ENCODE data around the gene TMED4. TPM values are rescaled to one million over a fixed set of nuclear protein-coding genes. Genes with fewer than 3 reads are reported as not detected.

The TMED4 gene
- total and polyA plus RNA-seq, 2 of the 13 experiments (the other 11 are each of a cell fraction or from before 2014, with no cell fraction given), result 81.4 to 109 TPM

DNA sequence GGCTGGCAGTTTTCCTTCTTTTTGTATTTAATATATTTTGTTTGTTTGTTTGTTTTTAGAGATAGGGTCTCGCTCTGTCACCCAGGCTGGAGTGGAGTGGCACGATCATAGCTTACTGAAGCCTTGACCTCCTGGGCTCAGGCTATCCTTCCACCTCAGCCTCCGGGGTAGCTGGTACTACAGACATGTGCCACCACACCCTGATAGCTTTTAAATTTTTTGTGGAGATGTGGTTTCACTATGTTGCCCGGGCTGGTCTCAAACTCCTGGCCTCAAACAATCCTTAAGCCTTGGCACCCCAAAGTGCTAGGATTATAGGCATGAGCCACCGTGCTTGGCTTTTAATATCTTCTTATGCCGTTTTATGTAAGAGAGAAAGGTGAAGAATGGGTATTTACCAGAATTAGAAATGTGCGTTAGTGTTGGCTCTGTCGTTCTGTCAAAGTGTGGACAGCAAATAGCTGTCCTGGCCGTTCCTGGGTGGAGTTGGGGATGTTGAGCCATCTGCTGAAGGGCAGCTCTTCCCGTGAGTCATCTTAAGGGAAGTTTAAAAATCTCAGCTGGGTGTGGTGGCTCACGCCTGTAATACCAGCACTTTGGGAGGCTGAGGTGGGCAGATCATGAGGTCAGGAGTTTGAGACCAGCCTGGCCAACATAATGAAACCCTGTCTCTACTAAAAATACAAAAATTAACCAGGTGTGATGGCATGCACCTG lies 39.2 kb upstream of the TMED4 start:
- BruUV-seq (replicated peaks), result no TSS peak
- H3K4me2 ChIP-seq (ENCODE audit: low read depth, low read length), result no peak overlapping the region
- 93% methylated on average over 11 of the region's 11 CpGs for WGBS (ENCODE audit: low lambda C conversion rate)
- ATAC-seq (no peak), FAIRE-seq (no peak), DNase-seq (ENCODE audit: low spot score) (no peak)
- H4K20me1 ChIP-seq (ENCODE audit: insufficient read depth, low read length), result no peaks in the 10 kb centered on the region; the same call in 1 of the 2 replicates
- H2AFZ ChIP-seq (ENCODE audit: low read length), result no peak overlapping the region
- H3K27ac ChIP-seq (ENCODE audit: extremely low read length, insufficient read depth, low read length), result no peak overlapping the region
- no peak overlapping the region for H3K9ac ChIP-seq (ENCODE audit: insufficient read depth, low read depth, low read length)
- H3K27me3 ChIP-seq (ENCODE audit: control insufficient read depth in 1 of 2, insufficient read depth in 2 of 2, low read length in 2 of 2), result no peaks in the 10 kb centered on the region
- in situ Hi-C loops (cut with HindIII; ENCODE audit: extremely low pct_ligation_motif_present, low pct_unique_long_range_greater_than_20kb) (no loop called here), intact Hi-C loops (cut with micrococcal nuclease; ENCODE audit: unreplicated experiment) (no loop called here)
- no peaks in the 10 kb centered on the region for H3K9me3 ChIP-seq (ENCODE audit: low read length)
- ChIA-PET CTCF (ENCODE audit: low intra/inter-chr PET ratio, low total read pairs) (no interaction called here), POLR2A (interaction anchor here (1.5 kb wide), 1 partner anchor 15 kb away, joined by 11 read pairs; the partner anchor contains the start of gene OGDH)
- peaks cover 25% of the 10 kb centered on the region for H3K4me1 ChIP-seq (ENCODE audit: insufficient read depth, low read length)
- peaks cover 82% of the 10 kb centered on the region for H3K79me2 ChIP-seq (ENCODE audit: insufficient read depth, low read length)
- H3K36me3 ChIP-seq (replicated peaks in 1 of 2; ENCODE audit: control insufficient read depth in 1 of 2, insufficient read depth in 2 of 2, low read length in 2 of 2), result peaks cover 6 to 25% of the 10 kb centered on the region in 2 experiments; a peak in 4 of 5 replicates
- H3K4me3 ChIP-seq (replicated peaks in 1 of 3; ENCODE audit: insufficient read depth in 1 of 3, low read depth in 2 of 3, low read length in 3 of 3), result no peak overlapping the region
- TF ChIP-seq, protein P1, sequence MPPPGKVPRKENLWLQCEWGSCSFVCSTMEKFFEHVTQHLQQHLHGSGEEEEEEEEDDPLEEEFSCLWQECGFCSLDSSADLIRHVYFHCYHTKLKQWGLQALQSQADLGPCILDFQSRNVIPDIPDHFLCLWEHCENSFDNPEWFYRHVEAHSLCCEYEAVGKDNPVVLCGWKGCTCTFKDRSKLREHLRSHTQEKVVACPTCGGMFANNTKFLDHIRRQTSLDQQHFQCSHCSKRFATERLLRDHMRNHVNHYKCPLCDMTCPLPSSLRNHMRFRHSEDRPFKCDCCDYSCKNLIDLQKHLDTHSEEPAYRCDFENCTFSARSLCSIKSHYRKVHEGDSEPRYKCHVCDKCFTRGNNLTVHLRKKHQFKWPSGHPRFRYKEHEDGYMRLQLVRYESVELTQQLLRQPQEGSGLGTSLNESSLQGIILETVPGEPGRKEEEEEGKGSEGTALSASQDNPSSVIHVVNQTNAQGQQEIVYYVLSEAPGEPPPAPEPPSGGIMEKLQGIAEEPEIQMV (CRISPR knock-in tag; IDR thresholded peaks at IDR 0.05; ENCODE audit: low read depth), result no peak
- TF ChIP-seq, protein P2, sequence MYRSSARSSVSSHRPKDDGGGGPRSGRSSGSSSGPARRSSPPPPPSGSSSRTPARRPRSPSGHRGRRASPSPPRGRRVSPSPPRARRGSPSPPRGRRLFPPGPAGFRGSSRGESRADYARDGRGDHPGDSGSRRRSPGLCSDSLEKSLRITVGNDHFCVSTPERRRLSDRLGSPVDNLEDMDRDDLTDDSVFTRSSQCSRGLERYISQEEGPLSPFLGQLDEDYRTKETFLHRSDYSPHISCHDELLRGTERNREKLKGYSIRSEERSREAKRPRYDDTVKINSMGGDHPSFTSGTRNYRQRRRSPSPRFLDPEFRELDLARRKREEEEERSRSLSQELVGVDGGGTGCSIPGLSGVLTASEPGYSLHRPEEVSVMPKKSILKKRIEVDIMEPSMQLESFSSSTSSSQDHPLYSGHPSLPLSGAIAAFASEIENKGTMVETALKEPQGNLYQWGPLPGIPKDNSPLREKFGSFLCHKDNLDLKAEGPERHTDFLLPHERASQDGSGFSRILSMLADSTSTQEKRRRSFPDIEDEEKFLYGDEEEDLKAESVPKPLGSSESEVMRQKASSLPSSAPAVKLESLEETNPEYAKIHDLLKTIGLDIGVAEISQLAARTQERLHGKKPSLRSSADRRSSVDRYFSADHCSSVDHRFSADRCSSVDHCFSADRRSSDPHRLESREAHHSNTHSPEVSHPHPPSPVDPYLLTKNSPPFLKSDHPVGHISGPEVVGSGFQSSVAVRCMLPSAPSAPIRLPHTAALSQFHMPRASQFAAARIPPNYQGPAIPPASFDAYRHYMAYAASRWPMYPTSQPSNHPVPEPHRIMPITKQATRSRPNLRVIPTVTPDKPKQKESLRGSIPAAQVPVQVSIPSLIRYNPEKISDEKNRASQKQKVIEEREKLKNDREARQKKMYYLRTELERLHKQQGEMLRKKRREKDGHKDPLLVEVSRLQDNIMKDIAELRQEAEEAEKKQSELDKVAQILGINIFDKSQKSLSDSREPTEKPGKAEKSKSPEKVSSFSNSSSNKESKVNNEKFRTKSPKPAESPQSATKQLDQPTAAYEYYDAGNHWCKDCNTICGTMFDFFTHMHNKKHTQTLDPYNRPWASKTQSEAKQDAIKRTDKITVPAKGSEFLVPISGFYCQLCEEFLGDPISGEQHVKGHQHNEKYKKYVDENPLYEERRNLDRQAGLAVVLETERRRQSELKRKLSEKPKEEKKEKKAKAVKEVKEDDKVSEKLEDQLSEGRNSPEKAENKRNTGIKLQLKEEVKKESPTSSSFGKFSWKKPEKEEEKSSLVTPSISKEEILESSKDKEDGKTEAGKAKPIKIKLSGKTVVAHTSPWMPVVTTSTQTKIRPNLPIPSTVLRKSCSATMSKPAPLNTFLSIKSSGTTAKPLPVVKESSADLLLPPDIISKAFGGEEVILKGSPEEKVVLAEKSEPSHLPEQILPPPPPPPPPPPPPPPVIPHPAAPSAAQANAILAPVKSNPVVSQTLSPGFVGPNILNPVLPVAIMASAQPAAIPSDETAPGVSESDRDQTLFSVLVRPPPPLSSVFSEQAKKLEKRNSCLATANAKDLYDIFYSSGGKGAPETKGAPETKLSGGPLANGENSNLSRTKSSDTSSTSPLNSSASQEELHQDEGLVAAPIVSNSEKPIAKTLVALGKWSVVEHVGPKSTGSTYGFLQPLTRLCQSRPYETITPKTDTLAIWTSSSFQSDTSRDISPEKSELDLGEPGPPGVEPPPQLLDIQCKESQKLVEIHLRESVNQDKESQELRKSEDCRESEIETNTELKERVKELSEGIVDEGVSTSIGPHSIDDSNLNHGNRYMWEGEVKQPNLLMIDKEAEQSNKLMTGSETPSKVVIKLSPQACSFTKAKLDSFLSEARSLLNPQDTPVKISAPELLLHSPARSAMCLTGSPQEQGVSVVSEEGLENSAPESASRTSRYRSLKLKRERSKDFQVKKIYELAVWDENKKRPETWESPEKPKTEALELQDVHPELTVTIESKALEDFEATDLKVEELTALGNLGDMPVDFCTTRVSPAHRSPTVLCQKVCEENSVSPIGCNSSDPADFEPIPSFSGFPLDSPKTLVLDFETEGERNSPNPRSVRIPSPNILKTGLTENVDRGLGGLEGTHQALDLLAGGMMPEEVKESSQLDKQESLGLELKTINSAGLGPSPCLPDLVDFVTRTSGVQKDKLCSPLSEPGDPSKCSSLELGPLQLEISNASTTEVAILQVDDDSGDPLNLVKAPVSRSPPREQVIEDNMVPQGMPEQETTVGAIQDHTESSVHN (CRISPR knock-in tag; IDR thresholded peaks at IDR 0.05), result no peak
- no peak for TF ChIP-seq ZNF33B (CRISPR knock-in tag; IDR thresholded peaks at IDR 0.05)
- TF ChIP-seq NFE2L2 (IDR thresholded peaks at IDR 0.05; ENCODE audit: low read length), result no peak
- TF ChIP-seq, protein P3, sequence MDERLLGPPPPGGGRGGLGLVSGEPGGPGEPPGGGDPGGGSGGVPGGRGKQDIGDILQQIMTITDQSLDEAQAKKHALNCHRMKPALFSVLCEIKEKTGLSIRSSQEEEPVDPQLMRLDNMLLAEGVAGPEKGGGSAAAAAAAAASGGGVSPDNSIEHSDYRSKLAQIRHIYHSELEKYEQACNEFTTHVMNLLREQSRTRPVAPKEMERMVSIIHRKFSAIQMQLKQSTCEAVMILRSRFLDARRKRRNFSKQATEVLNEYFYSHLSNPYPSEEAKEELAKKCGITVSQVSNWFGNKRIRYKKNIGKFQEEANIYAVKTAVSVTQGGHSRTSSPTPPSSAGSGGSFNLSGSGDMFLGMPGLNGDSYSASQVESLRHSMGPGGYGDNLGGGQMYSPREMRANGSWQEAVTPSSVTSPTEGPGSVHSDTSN (CRISPR knock-in tag; IDR thresholded peaks at IDR 0.05), result no peak
- no peak for TF ChIP-seq ZNF724P (CRISPR knock-in tag; IDR thresholded peaks at IDR 0.05; ENCODE audit: borderline replicate concordance)
- TF ChIP-seq KDM1A (CRISPR knock-in tag; IDR thresholded peaks at IDR 0.05), result no peak
- TF ChIP-seq, protein P4, sequence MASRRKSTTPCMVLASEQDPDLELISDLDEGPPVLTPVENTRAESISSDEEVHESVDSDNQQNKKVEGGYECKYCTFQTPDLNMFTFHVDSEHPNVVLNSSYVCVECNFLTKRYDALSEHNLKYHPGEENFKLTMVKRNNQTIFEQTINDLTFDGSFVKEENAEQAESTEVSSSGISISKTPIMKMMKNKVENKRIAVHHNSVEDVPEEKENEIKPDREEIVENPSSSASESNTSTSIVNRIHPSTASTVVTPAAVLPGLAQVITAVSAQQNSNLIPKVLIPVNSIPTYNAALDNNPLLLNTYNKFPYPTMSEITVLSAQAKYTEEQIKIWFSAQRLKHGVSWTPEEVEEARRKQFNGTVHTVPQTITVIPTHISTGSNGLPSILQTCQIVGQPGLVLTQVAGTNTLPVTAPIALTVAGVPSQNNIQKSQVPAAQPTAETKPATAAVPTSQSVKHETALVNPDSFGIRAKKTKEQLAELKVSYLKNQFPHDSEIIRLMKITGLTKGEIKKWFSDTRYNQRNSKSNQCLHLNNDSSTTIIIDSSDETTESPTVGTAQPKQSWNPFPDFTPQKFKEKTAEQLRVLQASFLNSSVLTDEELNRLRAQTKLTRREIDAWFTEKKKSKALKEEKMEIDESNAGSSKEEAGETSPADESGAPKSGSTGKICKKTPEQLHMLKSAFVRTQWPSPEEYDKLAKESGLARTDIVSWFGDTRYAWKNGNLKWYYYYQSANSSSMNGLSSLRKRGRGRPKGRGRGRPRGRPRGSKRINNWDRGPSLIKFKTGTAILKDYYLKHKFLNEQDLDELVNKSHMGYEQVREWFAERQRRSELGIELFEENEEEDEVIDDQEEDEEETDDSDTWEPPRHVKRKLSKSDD (CRISPR knock-in tag; IDR thresholded peaks at IDR 0.05; ENCODE audit: low read depth), result no peak
- no peak for TF ChIP-seq IRF2 (CRISPR knock-in tag; IDR thresholded peaks at IDR 0.05)
